Transverse colon (tissue), 4 donors: ENCODE measurements around the gene CIT.

Experiments
- EP300 ChIP-seq: sonication (generic); formaldehyde crosslinking; IDR thresholded peaks from one replicate; pipeline ENCODE4 v1.6.1; 2017; ENCODE audit warnings: antibody characterized with exemption, low read depth
- POLR2AphosphoS5 ChIP-seq, 3 donors: sonication (generic); formaldehyde crosslinking; IDR thresholded peaks; one replicate each; pipeline ENCODE4 v1.6.1; 2016; ENCODE audit warnings: antibody characterized with exemption in 3 of 3
- TF ChIP-seq, protein P1 (sequence below), 5 experiments: fragments of 200-600 bp in 3 of 5; fragments of 450-650 bp in 2 of 5; sonication (generic) in 3 of 5; IDR thresholded peaks; 1 replicate in 2 of 5; 2 replicates in 3 of 5; pipeline ENCODE4 v1.5.1; 2016 to 2017; ENCODE audit warnings: antibody characterized with exemption in 5 of 5, inconsistent platforms in 3 of 5, mild to moderate bottlenecking in 2 of 5, moderate library complexity in 1 of 5

DNA sequence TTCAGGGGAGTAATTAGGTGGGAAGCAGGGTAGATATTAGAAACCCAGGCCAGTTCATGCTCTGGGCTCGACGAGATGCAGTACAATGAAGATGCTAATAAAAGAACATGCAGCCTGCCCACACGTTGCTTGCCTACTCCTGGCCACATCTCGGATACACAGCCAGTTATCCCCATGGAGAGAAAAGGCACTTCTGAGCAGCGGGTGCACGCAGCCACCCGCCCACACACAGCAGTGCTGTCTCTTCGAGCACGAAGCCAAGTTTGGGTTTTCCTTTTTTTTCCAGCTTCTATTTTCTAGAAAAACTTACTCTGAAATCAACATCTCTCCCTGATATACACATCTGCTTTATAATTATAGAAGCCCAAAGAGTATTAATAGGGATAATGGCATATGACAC, 85.7 kb downstream of the CIT start:
- TF ChIP-seq, protein P1, sequence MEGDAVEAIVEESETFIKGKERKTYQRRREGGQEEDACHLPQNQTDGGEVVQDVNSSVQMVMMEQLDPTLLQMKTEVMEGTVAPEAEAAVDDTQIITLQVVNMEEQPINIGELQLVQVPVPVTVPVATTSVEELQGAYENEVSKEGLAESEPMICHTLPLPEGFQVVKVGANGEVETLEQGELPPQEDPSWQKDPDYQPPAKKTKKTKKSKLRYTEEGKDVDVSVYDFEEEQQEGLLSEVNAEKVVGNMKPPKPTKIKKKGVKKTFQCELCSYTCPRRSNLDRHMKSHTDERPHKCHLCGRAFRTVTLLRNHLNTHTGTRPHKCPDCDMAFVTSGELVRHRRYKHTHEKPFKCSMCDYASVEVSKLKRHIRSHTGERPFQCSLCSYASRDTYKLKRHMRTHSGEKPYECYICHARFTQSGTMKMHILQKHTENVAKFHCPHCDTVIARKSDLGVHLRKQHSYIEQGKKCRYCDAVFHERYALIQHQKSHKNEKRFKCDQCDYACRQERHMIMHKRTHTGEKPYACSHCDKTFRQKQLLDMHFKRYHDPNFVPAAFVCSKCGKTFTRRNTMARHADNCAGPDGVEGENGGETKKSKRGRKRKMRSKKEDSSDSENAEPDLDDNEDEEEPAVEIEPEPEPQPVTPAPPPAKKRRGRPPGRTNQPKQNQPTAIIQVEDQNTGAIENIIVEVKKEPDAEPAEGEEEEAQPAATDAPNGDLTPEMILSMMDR (IDR thresholded peaks at IDR 0.05), result no peak
- TF ChIP-seq POLR2AphosphoS5 (IDR thresholded peaks at IDR 0.05), result no peak
- no peak for TF ChIP-seq EP300
